WTC11 (cell line): Measurements from ENCODE around the gene PBRM1. TPM values are rescaled to one million over a fixed set of nuclear protein-coding genes. Genes with fewer than 3 reads are reported as not detected.
"Not testable (repeated sequence)": the region's sequence is repeated elsewhere in the genome, so short reads cannot be mapped to it uniquely, and the experiment has no call there.

Experiments
- ATAC-seq: fragments of 200-7000 bp; cut with Tn5 transposase; 2 replicates; pipeline ENCODE4 v1.10.0; 2021; ENCODE audit warnings: mild to moderate bottlenecking, moderate library complexity
- CTCF ChIA-PET: fragments of 300-600 bp; sonication (Branson Sonifier 250); formaldehyde crosslinking; loops from one replicate; lab custom pipeline; 2021; ENCODE audit warnings: antibody characterized with exemption; lab: Charles Lee
- POLR2A ChIA-PET: fragments of 350-600 bp; sonication (Branson Sonifier 250); formaldehyde crosslinking; loops from one replicate; lab custom pipeline; 2021; ENCODE audit warnings: antibody characterized with exemption; lab: Charles Lee
- DNase-seq: peaks from one replicate; pipeline ENCODE4 v3.0.0; 2021; ENCODE audit warnings: low spot score
- H3K27ac Mint-ChIP-seq: 2 replicates; pipeline ENCODE4 v1.8.0; 2021; ENCODE audit warnings: mixed read lengths
- H3K27me3 Mint-ChIP-seq: 2 replicates; pipeline ENCODE4 v1.8.0; 2021; ENCODE audit warnings: low read depth, mild to moderate bottlenecking, moderate library complexity, mixed read lengths
- H3K36me3 Mint-ChIP-seq: 2 replicates; pipeline ENCODE4 v1.8.0; 2021; ENCODE audit warnings: mixed read lengths
- H3K4me1 Mint-ChIP-seq: 2 replicates; pipeline ENCODE4 v1.8.0; 2022; ENCODE audit warnings: mixed read lengths
- H3K4me3 Mint-ChIP-seq: 2 replicates; pipeline ENCODE4 v1.8.0; 2021; ENCODE audit warnings: mild to moderate bottlenecking, moderate library complexity, mixed read lengths
- H3K9me3 Mint-ChIP-seq: 2 replicates; pipeline ENCODE4 v1.8.0; 2021; ENCODE audit warnings: mixed read lengths
- ATF6 ChIP-seq: sonication (generic); formaldehyde crosslinking; IDR thresholded peaks from 2 replicates; pipeline ENCODE4 v1.8.1; 2023; ENCODE audit warnings: mild to moderate bottlenecking, missing genetic modification reagents
- E2F1 ChIP-seq: sonication (generic); formaldehyde crosslinking; IDR thresholded peaks from 2 replicates; pipeline ENCODE4 v1.8.0; 2022; ENCODE audit warnings: mild to moderate bottlenecking, missing genetic modification reagents
- E2F5 ChIP-seq: sonication (generic); formaldehyde crosslinking; IDR thresholded peaks from 2 replicates; pipeline ENCODE4 v1.8.1; 2022; ENCODE audit warnings: mild to moderate bottlenecking, moderate library complexity, missing genetic modification reagents
- ELF4 ChIP-seq: sonication (generic); formaldehyde crosslinking; IDR thresholded peaks from 2 replicates; pipeline ENCODE4 v1.8.1; 2022; ENCODE audit warnings: low read depth, mild to moderate bottlenecking, moderate library complexity, missing genetic modification reagents
- ERG ChIP-seq: fragments of 250-450 bp; sonication (Bioruptor Pico); IDR thresholded peaks from 2 replicates; pipeline ENCODE4 v1.8.0; 2021; ENCODE audit warnings: mild to moderate bottlenecking
- ESRRA ChIP-seq: sonication (generic); formaldehyde crosslinking; IDR thresholded peaks from 2 replicates; pipeline ENCODE4 v1.8.1; 2022; ENCODE audit warnings: mild to moderate bottlenecking, missing genetic modification reagents, borderline replicate concordance
- FOXP1 ChIP-seq: sonication (generic); formaldehyde crosslinking; IDR thresholded peaks from 2 replicates; pipeline ENCODE4 v1.8.0; 2022; ENCODE audit warnings: missing genetic modification reagents, mild to moderate bottlenecking, moderate library complexity, borderline replicate concordance
- JAZF1 ChIP-seq: fragments of 250-450 bp; sonication (Bioruptor Pico); IDR thresholded peaks from 2 replicates; pipeline ENCODE4 v1.9.0; 2021; ENCODE audit warnings: moderate library complexity, mild to moderate bottlenecking, inconsistent platforms
- JUN ChIP-seq: sonication (generic); formaldehyde crosslinking; IDR thresholded peaks from 2 replicates; pipeline ENCODE4 v1.8.0; 2023; ENCODE audit warnings: mild to moderate bottlenecking, missing genetic modification reagents
- NFYB ChIP-seq: sonication (generic); formaldehyde crosslinking; conservative IDR thresholded peaks from 2 replicates; pipeline ENCODE4 v1.8.0; 2022; ENCODE audit warnings: low read depth, missing genetic modification reagents
- OVOL2 ChIP-seq: fragments of 250-450 bp; sonication (Bioruptor Pico); IDR thresholded peaks from 2 replicates; pipeline ENCODE4 v1.9.0; 2021; ENCODE audit warnings: mild to moderate bottlenecking, borderline replicate concordance
- PRDM15 ChIP-seq: sonication (generic); formaldehyde crosslinking; IDR thresholded peaks from 2 replicates; pipeline ENCODE4 v1.8.0; 2022; ENCODE audit warnings: missing genetic modification reagents
- PRRX2 ChIP-seq: fragments of 250-450 bp; sonication (Bioruptor Pico); IDR thresholded peaks from 2 replicates; pipeline ENCODE4 v1.8.0; 2021; ENCODE audit warnings: mild to moderate bottlenecking
- SP1 ChIP-seq: sonication (generic); formaldehyde crosslinking; conservative IDR thresholded peaks from 2 replicates; pipeline ENCODE4 v1.8.1; 2022; ENCODE audit warnings: missing genetic modification reagents
- TP53 ChIP-seq: sonication (generic); formaldehyde crosslinking; IDR thresholded peaks from 2 replicates; pipeline ENCODE4 v1.8.1; 2023; ENCODE audit warnings: mild to moderate bottlenecking, missing genetic modification reagents
- ZNF396 ChIP-seq: fragments of 250-450 bp; sonication (Bioruptor Pico); IDR thresholded peaks from 2 replicates; pipeline ENCODE4 v1.8.0; 2021; ENCODE audit warnings: mild to moderate bottlenecking, moderate library complexity, borderline replicate concordance
- ZNF423 ChIP-seq: fragments of 250-450 bp; sonication (Bioruptor Pico); IDR thresholded peaks from 2 replicates; pipeline ENCODE4 v2.1.2; 2022; ENCODE audit warnings: mild to moderate bottlenecking, moderate library complexity
- total RNA-seq: library from RNA; stranded (reverse); gene quantifications from 3 replicates; pipeline ENCODE4 v1.2.3, GENCODE V29; 2021

PBRM1 gene
- total RNA-seq, 1 experiment from 2014 or later, result 48.8 TPM

GRCh38 chr3:52733256-52733891, 47.7 kb upstream of the PBRM1 start:
- Mint-ChIP-seq H3K27ac (no peak overlapping the region), H3K4me3 (no peak overlapping the region)
- TF ChIP-seq TP53 (CRISPR knock-in tag), result no peak
- no peak for TF ChIP-seq E2F1 (CRISPR knock-in tag)
- TF ChIP-seq, all 79 proteins: peak for 0
- Mint-ChIP-seq H3K4me1 (no peaks in the 10 kb centered on the region), H3K27me3 (no peaks in the 10 kb centered on the region), H3K9me3 (peaks cover 16% of the 10 kb centered on the region), H3K36me3 (peaks cover 73% of the 10 kb centered on the region)
- ChIA-PET POLR2A (no interaction called here), CTCF (no interaction called here)
- ATAC-seq, result no peak
- no peak for DNase-seq

GRCh38 chr3:52731590-52731989, 45.9 kb upstream of the PBRM1 start:
- Mint-ChIP-seq H3K4me1 (no peaks in the 10 kb centered on the region), H3K4me3 (no peak overlapping the region), H3K36me3 (peaks cover 81% of the 10 kb centered on the region), H3K9me3 (peaks cover 26% of the 10 kb centered on the region), H3K27ac (no peak overlapping the region; the same call in 1 of the 2 replicates), H3K27me3 (no peaks in the 10 kb centered on the region)
- ATAC-seq, result no peak
- TF ChIP-seq OVOL2 (CRISPR knock-in tag) (no peak), TP53 (CRISPR knock-in tag) (no peak), JUN (CRISPR knock-in tag) (no peak), SP1 (CRISPR knock-in tag) (no peak), FOXP1 (no peak)
- ChIA-PET POLR2A (no interaction called here), CTCF (no interaction called here)
- no peak for DNase-seq

- DNase-seq (no peak), ATAC-seq (no peak)
- Mint-ChIP-seq H3K27me3 (no peaks in the 10 kb centered on the region), H3K27ac (no peak overlapping the region), H3K4me1 (no peaks in the 10 kb centered on the region), H3K4me3 (no peak overlapping the region), H3K36me3 (peaks cover 80% of the 10 kb centered on the region), H3K9me3 (peaks cover 31% of the 10 kb centered on the region)
- ChIA-PET POLR2A (no interaction called here), CTCF (no interaction called here)
- TF ChIP-seq ELF4 (CRISPR knock-in tag) (no peak), PRRX2 (CRISPR knock-in tag) (no peak), ZNF423 (no peak), ZNF396 (no peak), ATF6 (CRISPR knock-in tag) (no peak), ESRRA (CRISPR knock-in tag) (no peak), ERG (no peak), JAZF1 (no peak), NFYB (CRISPR knock-in tag) (no peak), PRDM15 (CRISPR knock-in tag) (no peak), E2F5 (CRISPR knock-in tag) (no peak)
Measured at GRCh38 chr3:52730681-52731080, 45.0 kb upstream of the PBRM1 start.

- POLR2A ChIA-PET, H3K4me1 Mint-ChIP-seq, CTCF ChIA-PET, H3K27ac Mint-ChIP-seq, DNase-seq, H3K4me3 Mint-ChIP-seq, ATAC-seq, H3K27me3 Mint-ChIP-seq: not testable (repeated sequence)
- peaks cover 34% of the 10 kb centered on the region for H3K9me3 Mint-ChIP-seq
- peaks cover 66% of the 10 kb centered on the region for H3K36me3 Mint-ChIP-seq
Measured at GRCh38 chr3:52728753-52729152, 43.0 kb upstream of the PBRM1 start.
